GM23338 (cell line): ENCODE results near the gene NAA80. TPM values are rescaled to one million over a fixed set of nuclear protein-coding genes. Genes with fewer than 3 reads are reported as not detected.

Experiments used
- ATAC-seq: fragments of 200-7000 bp; cut with Tn5 transposase; 3 replicates; pipeline ENCODE4 v1.9.1; 2020
- DNase-seq: peaks from one replicate; pipeline ENCODE4 v3.0.0-alpha.2; 2015; ENCODE audit warnings: low spot score
- H2AFZ ChIP-seq: fragments of 200-600 bp; sonication (generic); 2 replicates; pipeline ENCODE4 v1.8.0; 2016; ENCODE audit warnings: antibody characterized with exemption, mild to moderate bottlenecking, moderate library complexity
- H3F3A ChIP-seq: fragments of 200-600 bp; sonication (generic); replicated peaks from 2 replicates; pipeline ENCODE4 v1.8.0; 2017; ENCODE audit warnings: antibody characterized with exemption, mixed run types, low read depth
- H3K27ac ChIP-seq: fragments of 200-600 bp; sonication (generic); 2 replicates; pipeline ENCODE4 v1.6.1; 2016; ENCODE audit warnings: low read depth
- H3K27me3 ChIP-seq: fragments of 200-600 bp; sonication (generic); 2 replicates; pipeline ENCODE4 v1.8.0; 2016; ENCODE audit warnings: mild to moderate bottlenecking, mixed run types, moderate library complexity; ENCODE audit not compliant: insufficient read depth
- H3K36me3 ChIP-seq: fragments of 200-600 bp; sonication (generic); 2 replicates; pipeline ENCODE4 v1.8.0; 2016; ENCODE audit warnings: mild to moderate bottlenecking; ENCODE audit not compliant: insufficient read depth
- H3K4me1 ChIP-seq: fragments of 200-600 bp; sonication (generic); 2 replicates; pipeline ENCODE4 v1.8.0; 2016; ENCODE audit warnings: mild to moderate bottlenecking, moderate library complexity; ENCODE audit not compliant: insufficient read depth
- H3K4me2 ChIP-seq: fragments of 200-600 bp; sonication (generic); 2 replicates; pipeline ENCODE4 v1.7.1; 2017; ENCODE audit warnings: mixed run types
- H3K4me3 ChIP-seq: fragments of 200-600 bp; sonication (generic); 2 replicates; pipeline ENCODE4 v1.6.1; 2016; ENCODE audit warnings: mixed run types
- H3K79me2 ChIP-seq: fragments of 200-600 bp; sonication (generic); replicated peaks from 2 replicates; pipeline ENCODE4 v1.8.0; 2017; ENCODE audit warnings: mild to moderate bottlenecking; ENCODE audit not compliant: insufficient read depth
- H3K9me2 ChIP-seq: fragments of 200-600 bp; sonication (generic); 2 replicates; pipeline ENCODE4 v1.8.0; 2017; ENCODE audit not compliant: insufficient read depth
- H4K20me1 ChIP-seq: fragments of 200-600 bp; sonication (generic); replicated peaks from 2 replicates; pipeline ENCODE4 v1.8.0; 2017; ENCODE audit warnings: mild to moderate bottlenecking; ENCODE audit not compliant: insufficient read depth
- H3K27ac Mint-ChIP-seq: 2 replicates; pipeline ENCODE4 v1.8.0; 2020; ENCODE audit warnings: inconsistent platforms, mild to moderate bottlenecking, moderate library complexity, mixed read lengths
- H3K27me3 Mint-ChIP-seq: 3 replicates; pipeline ENCODE4 v1.8.0; 2022; ENCODE audit warnings: low read depth, mild to moderate bottlenecking, moderate library complexity, mixed read lengths, inconsistent platforms; ENCODE audit not compliant: insufficient read depth, poor library complexity
- H3K36me3 Mint-ChIP-seq: 3 replicates; pipeline ENCODE4 v1.8.0; 2021; ENCODE audit warnings: low read depth, mild to moderate bottlenecking, inconsistent platforms, moderate library complexity, mixed read lengths
- H3K4me1 Mint-ChIP-seq: 3 replicates; pipeline ENCODE4 v1.8.0; 2020; ENCODE audit warnings: mild to moderate bottlenecking, inconsistent platforms, mixed read lengths
- H3K4me3 Mint-ChIP-seq: 3 replicates; pipeline ENCODE4 v1.8.0; 2021; ENCODE audit warnings: moderate library complexity, mild to moderate bottlenecking, inconsistent platforms, mixed read lengths
- H3K9me3 Mint-ChIP-seq: 3 replicates; pipeline ENCODE4 v1.8.0; 2020; ENCODE audit warnings: moderate library complexity, mild to moderate bottlenecking, inconsistent platforms, mixed read lengths
- EZH2 ChIP-seq: fragments of 200-600 bp; sonication (generic); IDR thresholded peaks from one replicate; pipeline ENCODE4 v1.8.0; 2017; ENCODE audit warnings: antibody characterized with exemption, mild to moderate bottlenecking, low read depth; ENCODE audit not compliant: unreplicated experiment
- EZH2phosphoT487 ChIP-seq: fragments of 200-600 bp; sonication (generic); IDR thresholded peaks from one replicate; pipeline ENCODE4 v1.8.1; 2018; ENCODE audit warnings: antibody characterized with exemption; ENCODE audit not compliant: unreplicated experiment
- NANOG ChIP-seq: IDR thresholded peaks from 2 replicates; pipeline ENCODE4 v1.6.1; 2016; ENCODE audit warnings: antibody characterized with exemption, borderline replicate concordance
- ZNF331 ChIP-seq: fragments of 250-450 bp; sonication (Bioruptor Pico); IDR thresholded peaks from 2 replicates; pipeline ENCODE4 v1.5.0; 2020; ENCODE audit warnings: low read depth, mild to moderate bottlenecking, moderate library complexity
- polyA plus RNA-seq: library from polyadenylated mRNA; unstranded; fragments of >200 nt; fragmentation: Nextera tagmentation; extraction: Ambion mirVana; gene quantifications from 2 replicates; pipeline ENCODE4 v1.2.1, GENCODE V29; 2016
- total RNA-seq: library from RNA; depleted of rRNA; stranded (reverse); fragments of >200 nt; shearing (Covaris generic); gene quantifications from 2 replicates; pipeline ENCODE4 v1.2.3, GENCODE V29; 2014; rRNA removed
- TF ChIP-seq, protein P1 (sequence below): fragments of 250-450 bp; sonication (Bioruptor Pico); IDR thresholded peaks from 2 replicates; pipeline ENCODE4 v1.5.0; 2020; ENCODE audit warnings: mild to moderate bottlenecking, moderate library complexity

NAA80 gene
- total and polyA plus RNA-seq, 2 experiments from 2014 or later, result 12.1 to 16.7 TPM

DNA sequence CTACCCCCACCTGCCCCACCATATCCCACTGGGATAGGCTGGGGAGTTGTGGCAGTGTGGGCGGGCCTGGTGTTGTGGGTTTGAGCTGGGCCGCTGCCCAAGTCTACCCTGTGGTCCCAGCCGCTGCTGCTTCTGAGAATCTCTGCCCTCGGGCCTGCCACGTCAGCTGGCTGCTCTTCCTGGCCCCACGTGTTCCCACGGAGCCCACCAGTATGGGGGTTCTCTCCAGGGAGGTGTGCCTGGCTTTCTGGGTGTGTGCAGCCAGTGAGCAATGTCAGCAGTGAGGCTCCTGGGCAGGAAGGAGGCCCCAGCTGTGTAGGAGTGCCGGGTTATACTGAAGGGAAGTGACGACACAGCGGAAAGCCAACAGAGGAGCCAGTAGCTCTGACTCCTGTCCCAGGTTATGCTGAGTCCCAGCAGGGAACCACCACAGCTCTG lies 52.7 kb downstream of the NAA80 start:
- Histone ChIP-seq H3K79me2 (peaks cover 85% of the 10 kb centered on the region), H4K20me1 (peaks cover 52% of the 10 kb centered on the region), H3K4me1 (peaks cover 44% of the 10 kb centered on the region), H3F3A (peaks cover 11% of the 10 kb centered on the region; the same call in 1 of the 2 replicates), H3K4me3 (0 out of 2 replicates have a peak overlapping the region, but pooled peaks have one; percentile 35), H3K9me2 (no peaks in the 10 kb centered on the region), H3K36me3 (no peaks in the 10 kb centered on the region), H2AFZ (no peak overlapping the region), H3K27ac (peak overlapping the region; percentile 92), H3K27me3 (no peaks in the 10 kb centered on the region), H3K4me2 (peak overlapping the region; percentile 72)
- Mint-ChIP-seq H3K36me3 (peaks cover 19% of the 10 kb centered on the region), H3K9me3 (no peaks in the 10 kb centered on the region), H3K27ac (peak overlapping the region; percentile 94), H3K4me3 (peak overlapping the region; percentile 7; the same call in 2 of the 3 replicates), H3K4me1 (peaks cover 61% of the 10 kb centered on the region), H3K27me3 (peaks cover 18% of the 10 kb centered on the region)
- TF ChIP-seq EZH2 (no peak), ZNF331 (no peak), NANOG (no peak), EZH2phosphoT487 (no peak)
- TF ChIP-seq, protein P1, sequence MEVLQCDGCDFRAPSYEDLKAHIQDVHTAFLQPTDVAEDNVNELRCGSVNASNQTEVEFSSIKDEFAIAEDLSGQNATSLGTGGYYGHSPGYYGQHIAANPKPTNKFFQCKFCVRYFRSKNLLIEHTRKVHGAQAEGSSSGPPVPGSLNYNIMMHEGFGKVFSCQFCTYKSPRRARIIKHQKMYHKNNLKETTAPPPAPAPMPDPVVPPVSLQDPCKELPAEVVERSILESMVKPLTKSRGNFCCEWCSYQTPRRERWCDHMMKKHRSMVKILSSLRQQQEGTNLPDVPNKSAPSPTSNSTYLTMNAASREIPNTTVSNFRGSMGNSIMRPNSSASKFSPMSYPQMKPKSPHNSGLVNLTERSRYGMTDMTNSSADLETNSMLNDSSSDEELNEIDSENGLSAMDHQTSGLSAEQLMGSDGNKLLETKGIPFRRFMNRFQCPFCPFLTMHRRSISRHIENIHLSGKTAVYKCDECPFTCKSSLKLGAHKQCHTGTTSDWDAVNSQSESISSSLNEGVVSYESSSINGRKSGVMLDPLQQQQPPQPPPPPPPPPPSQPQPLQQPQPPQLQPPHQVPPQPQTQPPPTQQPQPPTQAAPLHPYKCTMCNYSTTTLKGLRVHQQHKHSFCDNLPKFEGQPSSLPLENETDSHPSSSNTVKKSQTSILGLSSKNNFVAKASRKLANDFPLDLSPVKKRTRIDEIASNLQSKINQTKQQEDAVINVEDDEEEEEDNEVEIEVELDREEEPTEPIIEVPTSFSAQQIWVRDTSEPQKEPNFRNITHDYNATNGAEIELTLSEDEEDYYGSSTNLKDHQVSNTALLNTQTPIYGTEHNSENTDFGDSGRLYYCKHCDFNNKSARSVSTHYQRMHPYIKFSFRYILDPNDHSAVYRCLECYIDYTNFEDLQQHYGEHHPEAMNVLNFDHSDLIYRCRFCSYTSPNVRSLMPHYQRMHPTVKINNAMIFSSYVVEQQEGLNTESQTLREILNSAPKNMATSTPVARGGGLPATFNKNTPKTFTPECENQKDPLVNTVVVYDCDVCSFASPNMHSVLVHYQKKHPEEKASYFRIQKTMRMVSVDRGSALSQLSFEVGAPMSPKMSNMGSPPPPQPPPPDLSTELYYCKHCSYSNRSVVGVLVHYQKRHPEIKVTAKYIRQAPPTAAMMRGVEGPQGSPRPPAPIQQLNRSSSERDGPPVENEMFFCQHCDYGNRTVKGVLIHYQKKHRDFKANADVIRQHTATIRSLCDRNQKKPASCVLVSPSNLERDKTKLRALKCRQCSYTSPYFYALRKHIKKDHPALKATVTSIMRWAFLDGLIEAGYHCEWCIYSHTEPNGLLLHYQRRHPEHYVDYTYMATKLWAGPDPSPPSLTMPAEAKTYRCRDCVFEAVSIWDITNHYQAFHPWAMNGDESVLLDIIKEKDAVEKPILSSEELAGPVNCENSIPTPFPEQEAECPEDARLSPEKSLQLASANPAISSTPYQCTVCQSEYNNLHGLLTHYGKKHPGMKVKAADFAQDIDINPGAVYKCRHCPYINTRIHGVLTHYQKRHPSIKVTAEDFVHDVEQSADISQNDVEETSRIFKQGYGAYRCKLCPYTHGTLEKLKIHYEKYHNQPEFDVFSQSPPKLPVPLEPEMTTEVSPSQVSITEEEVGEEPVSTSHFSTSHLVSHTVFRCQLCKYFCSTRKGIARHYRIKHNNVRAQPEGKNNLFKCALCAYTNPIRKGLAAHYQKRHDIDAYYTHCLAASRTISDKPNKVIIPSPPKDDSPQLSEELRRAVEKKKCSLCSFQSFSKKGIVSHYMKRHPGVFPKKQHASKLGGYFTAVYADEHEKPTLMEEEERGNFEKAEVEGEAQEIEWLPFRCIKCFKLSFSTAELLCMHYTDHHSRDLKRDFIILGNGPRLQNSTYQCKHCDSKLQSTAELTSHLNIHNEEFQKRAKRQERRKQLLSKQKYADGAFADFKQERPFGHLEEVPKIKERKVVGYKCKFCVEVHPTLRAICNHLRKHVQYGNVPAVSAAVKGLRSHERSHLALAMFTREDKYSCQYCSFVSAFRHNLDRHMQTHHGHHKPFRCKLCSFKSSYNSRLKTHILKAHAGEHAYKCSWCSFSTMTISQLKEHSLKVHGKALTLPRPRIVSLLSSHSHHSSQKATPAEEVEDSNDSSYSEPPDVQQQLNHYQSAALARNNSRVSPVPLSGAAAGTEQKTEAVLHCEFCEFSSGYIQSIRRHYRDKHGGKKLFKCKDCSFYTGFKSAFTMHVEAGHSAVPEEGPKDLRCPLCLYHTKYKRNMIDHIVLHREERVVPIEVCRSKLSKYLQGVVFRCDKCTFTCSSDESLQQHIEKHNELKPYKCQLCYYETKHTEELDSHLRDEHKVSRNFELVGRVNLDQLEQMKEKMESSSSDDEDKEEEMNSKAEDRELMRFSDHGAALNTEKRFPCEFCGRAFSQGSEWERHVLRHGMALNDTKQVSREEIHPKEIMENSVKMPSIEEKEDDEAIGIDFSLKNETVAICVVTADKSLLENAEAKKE (CRISPR knock-in tag), result no peak
- DNase-seq, result peak; percentile 52
- peak; percentile 13 for ATAC-seq

Other genes starting within 250 kb of the NAA80 start
- gene RBM5, start 210.5 kb downstream of the NAA80 start, total RNA-seq, result 111 and 130 TPM in 2 replicates
- gene RBM5, start 210.5 kb downstream of the NAA80 start, polyA plus RNA-seq, result 31.8 and 44.9 TPM in 2 replicates
- gene SEMA3F, start 144.1 kb downstream of the NAA80 start, total RNA-seq, result 32.6 and 67.6 TPM in 2 replicates
- 2.3 and 2.8 TPM in 2 replicates for gene SEMA3F, start 144.1 kb downstream of the NAA80 start, polyA plus RNA-seq
- gene GNAT1, start 107.8 kb downstream of the NAA80 start, total RNA-seq, result not detected in 2 replicates
- not detected in 2 replicates for gene GNAT1, start 107.8 kb downstream of the NAA80 start, polyA plus RNA-seq
- gene SLC38A3, start 94.1 kb downstream of the NAA80 start, total RNA-seq, result 0.28 and 3.0 TPM in 2 replicates
- 0.68 and 1.3 TPM in 2 replicates for gene SLC38A3, start 94.1 kb downstream of the NAA80 start, polyA plus RNA-seq
- 132 and 153 TPM in 2 replicates for gene GNAI2, start 63.2 kb downstream of the NAA80 start, total RNA-seq
- 138 and 140 TPM in 2 replicates for gene GNAI2, start 63.2 kb downstream of the NAA80 start, polyA plus RNA-seq
- 2.4 and 8.0 TPM in 2 replicates for gene SEMA3B, start 30.3 kb downstream of the NAA80 start, total RNA-seq
- 3.0 and 3.3 TPM in 2 replicates for gene SEMA3B, start 30.3 kb downstream of the NAA80 start, polyA plus RNA-seq
- 0.59 and 1.5 TPM in 2 replicates for gene LSMEM2, start 20.3 kb downstream of the NAA80 start, total RNA-seq
- gene LSMEM2, start 20.3 kb downstream of the NAA80 start, polyA plus RNA-seq, result 0.86 and 1.5 TPM in 2 replicates
- gene IFRD2, start 7.0 kb downstream of the NAA80 start, total RNA-seq, result 91.5 and 92.4 TPM in 2 replicates
- 80.8 and 89.7 TPM in 2 replicates for gene IFRD2, start 7.0 kb downstream of the NAA80 start, polyA plus RNA-seq
- gene HYAL3, start within 50 bp of the NAA80 start, total RNA-seq, result 2.5 and 7.1 TPM in 2 replicates
- 2.4 and 3.7 TPM in 2 replicates for gene HYAL3, start within 50 bp of the NAA80 start, polyA plus RNA-seq
- gene HYAL1, start 4.2 kb upstream of the NAA80 start, total RNA-seq, result 2.8 and 5.0 TPM in 2 replicates
- 1.7 and 2.1 TPM in 2 replicates for gene HYAL1, start 4.2 kb upstream of the NAA80 start, polyA plus RNA-seq
- 74.3 and 77.8 TPM in 2 replicates for gene HYAL2, start 23.3 kb upstream of the NAA80 start, total RNA-seq
- 28.9 and 30.0 TPM in 2 replicates for gene HYAL2, start 23.3 kb upstream of the NAA80 start, polyA plus RNA-seq
- gene TUSC2, start 28.8 kb upstream of the NAA80 start, total RNA-seq, result 32.2 and 41.6 TPM in 2 replicates
- 71.0 and 81.5 TPM in 2 replicates for gene TUSC2, start 28.8 kb upstream of the NAA80 start, polyA plus RNA-seq
- gene RASSF1, start 41.4 kb upstream of the NAA80 start, total RNA-seq, result 12.8 and 15.7 TPM in 2 replicates
- gene RASSF1, start 41.4 kb upstream of the NAA80 start, polyA plus RNA-seq, result 9.6 TPM in 2 replicates
- 0.31 TPM in 2 replicates for gene ZMYND10, start 46.3 kb upstream of the NAA80 start, total RNA-seq
- gene ZMYND10, start 46.3 kb upstream of the NAA80 start, polyA plus RNA-seq, result 0.24 and 0.29 TPM in 2 replicates
- gene NPRL2, start 51.4 kb upstream of the NAA80 start, total RNA-seq, result 22.3 and 35.6 TPM in 2 replicates
- 27.7 and 31.7 TPM in 2 replicates for gene NPRL2, start 51.4 kb upstream of the NAA80 start, polyA plus RNA-seq
- gene CYB561D2, start 51.5 kb upstream of the NAA80 start, total RNA-seq, result 11.5 and 18.2 TPM in 2 replicates
- gene CYB561D2, start 51.5 kb upstream of the NAA80 start, polyA plus RNA-seq, result 10.0 and 10.1 TPM in 2 replicates
- gene TMEM115, start 60.1 kb upstream of the NAA80 start, total RNA-seq, result 41.9 and 49.2 TPM in 2 replicates
- gene TMEM115, start 60.1 kb upstream of the NAA80 start, polyA plus RNA-seq, result 17.8 and 19.3 TPM in 2 replicates
- gene CACNA2D2, start 204.2 kb upstream of the NAA80 start, total RNA-seq, result 10.3 and 11.4 TPM in 2 replicates
- 4.7 and 5.4 TPM in 2 replicates for gene CACNA2D2, start 204.2 kb upstream of the NAA80 start, polyA plus RNA-seq